ENCODE measurements around the gene TOM1L2.

GRCh38 chr17:17943281-17943984, 28.8 kb downstream of the TOM1L2 start:
- TF ChIP-seq CTCF (IDR thresholded peaks at IDR 0.05) (no peak), POLR2A (IDR thresholded peaks at IDR 0.05) (no peak)

Measured in uterus (tissue), 2 donors.